ENCODE results near the gene TRAF3IP1.
"Not testable (repeated sequence)": the region's sequence is repeated elsewhere in the genome, so short reads cannot be mapped to it uniquely, and the experiment has no call there.

GRCh38 chr2:238372277-238372676 lies 52.0 kb downstream of the TRAF3IP1 start:
- TF ChIP-seq PKNOX1 (IDR thresholded peaks at IDR 0.05); NFRKB (IDR thresholded peaks at IDR 0.05); BHLHE40 (IDR thresholded peaks at IDR 0.05; ENCODE audit: borderline replicate concordance); SP1 (IDR thresholded peaks at IDR 0.05); FOXA1 (IDR thresholded peaks at IDR 0.05); CTBP1 (IDR thresholded peaks at IDR 0.05; ENCODE audit: borderline replicate concordance); FOXK2 (IDR thresholded peaks at IDR 0.05): not testable (repeated sequence)
